ENCODE results near the gene COLQ. TPM values are rescaled to one million over a fixed set of nuclear protein-coding genes. Genes with fewer than 3 reads are reported as not detected.

Gene COLQ
- total RNA-seq: 0.46 and 0.97 TPM in 2 replicates

DNA sequence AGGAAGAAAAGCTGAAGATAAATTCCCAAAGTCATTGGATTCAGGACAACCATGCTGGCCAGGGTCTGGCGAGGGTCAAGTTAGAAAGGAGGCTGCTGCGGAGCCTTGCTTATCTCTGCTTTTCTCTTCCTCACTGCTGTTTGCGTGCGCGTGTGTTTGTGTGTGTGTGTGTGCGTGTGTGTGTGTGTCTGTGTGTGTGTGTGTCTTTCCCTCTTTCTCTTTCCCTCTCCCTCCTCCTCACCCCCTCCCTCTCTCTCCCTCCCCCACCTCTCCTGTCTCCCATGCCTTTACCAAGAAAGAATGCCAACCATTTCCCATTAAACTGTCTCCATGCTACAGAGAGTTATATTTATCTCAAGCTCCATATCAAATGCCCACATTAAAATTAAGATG, at the start of gene COLQ:
Gene COLQ (minus strand): TSS at position 134 of the 393 bp plus-strand sequence. CDS start 81 bp downstream, at position 53.

DNA sequence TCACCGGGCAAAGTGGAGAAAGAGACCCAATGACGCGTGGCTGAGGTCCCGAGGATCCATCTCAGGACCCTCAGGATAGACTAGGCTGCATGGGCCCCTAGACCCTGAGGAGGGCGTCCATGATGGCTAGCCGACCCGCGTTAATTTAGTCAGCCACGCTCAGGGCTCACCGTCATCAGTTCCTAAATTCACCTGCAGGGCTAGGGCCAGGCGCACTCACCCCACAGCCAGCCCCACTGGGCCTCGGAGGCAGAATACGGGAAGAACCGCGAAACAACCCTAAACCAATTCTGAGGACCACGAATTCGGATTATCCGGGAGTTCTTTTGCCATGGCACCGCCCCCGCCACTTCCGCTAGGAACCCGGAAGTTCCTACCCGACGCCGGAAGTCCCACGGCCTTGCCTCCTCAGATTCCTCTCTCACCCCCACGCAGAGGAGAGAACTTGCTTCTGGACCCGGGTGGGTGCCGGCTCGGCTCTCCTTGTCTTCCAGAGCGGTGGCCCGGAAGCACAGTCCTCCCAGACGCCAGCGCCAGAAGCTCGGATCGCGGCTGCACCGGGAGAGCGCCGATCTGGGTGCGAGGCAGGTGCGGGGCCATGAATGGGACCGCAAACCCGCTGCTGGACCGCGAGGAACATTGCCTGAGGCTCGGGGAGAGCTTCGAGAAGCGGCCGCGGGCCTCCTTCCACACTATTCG, 94.2 kb downstream of the COLQ start, which contains the start of the genes EAF1 and METTL6:
Gene EAF1 (plus strand): TSS at position 417 of the 699 bp plus-strand sequence. CDS start 182 bp downstream, at position 599.
Gene METTL6 (minus strand): TSS at position 363 of the 699 bp plus-strand sequence. CDS start 1,033 bp downstream, outside the sequence.

Other genes with a start within 250 kb of the COLQ start
- gene SH3BP5, start 189.1 kb downstream of the COLQ start, total RNA-seq: 60.1 and 89.5 TPM in 2 replicates
- gene METTL6, start 94.2 kb downstream of the COLQ start, total RNA-seq: 23.4 and 31.3 TPM in 2 replicates
- 22.5 and 27.9 TPM in 2 replicates for gene EAF1, start 94.1 kb downstream of the COLQ start, total RNA-seq
- 40.4 and 42.2 TPM in 2 replicates for gene HACL1, start 79.9 kb upstream of the COLQ start, total RNA-seq
- 20.8 and 40.9 TPM in 2 replicates for gene BTD, start 80.0 kb upstream of the COLQ start, total RNA-seq

Data from epithelial cell of umbilical artery (primary cell).